Lower leg skin (tissue), 4 donors: ENCODE results near the gene LLGL1. TPM values are rescaled to one million over a fixed set of nuclear protein-coding genes. Genes with fewer than 3 reads are reported as not detected.

ENCODE experiments used
- DNase-seq, 2 donors: peaks; one replicate each; pipeline ENCODE4 v3.0.0-alpha.2; 2019; ENCODE audit warnings: low spot score in 2 of 2
- H3K4me3 ChIP-seq: fragments of 200-600 bp; sonication (generic); 2 replicates; pipeline ENCODE4 v1.5.1; 2017; ENCODE audit warnings: mild to moderate bottlenecking, low read depth; ENCODE audit not compliant: poor library complexity, severe bottlenecking
- POLR2A ChIP-seq, 2 donors: fragments of 450-650 bp; IDR thresholded peaks; one replicate each; pipeline ENCODE4 v1.6.1; 2016 to 2017; ENCODE audit warnings: antibody characterized with exemption in 2 of 2, mild to moderate bottlenecking in 1 of 2, moderate library complexity in 1 of 2
- WGBS, 2 donors: methylation state at CpG; one replicate each; pipeline ENCODE4 v1.1.5; 2018; 5-methylcytosine and 5-hydroxymethylcytosine counted together
- intact Hi-C: fragments of 100-400 bp; cut with DNase I; formaldehyde crosslinking; loops from one replicate; pipeline ENCODE4 v1.15.0; 2023; ENCODE audit warnings: low total_unique reads
- total RNA-seq, 4 donors: library from RNA; depleted of rRNA; stranded (reverse); fragments of >200 nt; gene quantifications; one replicate each; pipeline ENCODE4 v1.1.0, GENCODE V29; 2016
- TF ChIP-seq, protein P1 (sequence below), 3 donors: fragments of 450-650 bp; IDR thresholded peaks; one replicate each; pipeline ENCODE4 v1.5.1; 2016; ENCODE audit warnings: antibody characterized with exemption in 3 of 3, mild to moderate bottlenecking in 3 of 3, moderate library complexity in 2 of 3

LLGL1 gene
- total RNA-seq, 4 donors from 2014 or later, result 24.5 to 32.7 (median 29.3) TPM

DNA sequence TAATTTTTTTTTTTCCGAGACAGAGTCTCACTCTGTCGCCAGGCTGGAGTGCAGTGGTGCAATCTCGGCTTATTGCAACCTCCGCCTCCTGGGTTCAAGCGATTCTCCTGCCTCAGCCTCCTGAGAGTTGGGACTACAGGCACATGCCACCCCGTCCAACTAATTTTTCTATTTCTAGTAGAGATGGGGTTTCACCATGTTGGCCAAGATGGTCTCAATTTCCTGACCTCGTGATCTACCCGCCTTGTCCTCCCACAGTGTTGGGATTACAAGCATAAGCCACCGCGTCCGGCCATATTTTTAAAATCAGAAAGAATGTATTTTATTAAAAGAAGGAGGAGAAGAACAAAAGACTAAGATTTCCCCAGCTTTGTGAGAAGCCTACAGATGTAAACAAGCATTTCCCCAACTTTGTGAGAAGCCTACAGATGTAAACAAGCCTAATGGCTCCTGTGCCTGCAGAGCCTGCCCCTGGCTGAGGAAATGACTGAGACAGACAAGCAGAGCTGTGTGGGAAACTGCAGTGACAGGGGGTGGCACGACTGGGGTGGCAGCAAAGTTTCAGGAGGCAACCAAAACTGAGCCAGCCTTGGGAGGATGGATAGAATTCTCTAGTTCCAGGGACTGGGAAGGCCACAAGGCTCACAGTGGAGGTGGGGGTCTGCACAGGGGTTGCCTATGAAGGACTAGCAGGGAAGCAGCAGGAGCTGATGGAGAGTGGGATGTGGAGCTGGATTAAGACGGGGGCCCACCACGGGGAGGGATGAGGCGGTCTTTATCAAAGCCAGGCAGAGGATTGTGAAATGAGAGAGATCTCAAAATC is 66.5 kb downstream of the LLGL1 start:
- no peak overlapping the region for H3K4me3 ChIP-seq
- TF ChIP-seq, protein P1, sequence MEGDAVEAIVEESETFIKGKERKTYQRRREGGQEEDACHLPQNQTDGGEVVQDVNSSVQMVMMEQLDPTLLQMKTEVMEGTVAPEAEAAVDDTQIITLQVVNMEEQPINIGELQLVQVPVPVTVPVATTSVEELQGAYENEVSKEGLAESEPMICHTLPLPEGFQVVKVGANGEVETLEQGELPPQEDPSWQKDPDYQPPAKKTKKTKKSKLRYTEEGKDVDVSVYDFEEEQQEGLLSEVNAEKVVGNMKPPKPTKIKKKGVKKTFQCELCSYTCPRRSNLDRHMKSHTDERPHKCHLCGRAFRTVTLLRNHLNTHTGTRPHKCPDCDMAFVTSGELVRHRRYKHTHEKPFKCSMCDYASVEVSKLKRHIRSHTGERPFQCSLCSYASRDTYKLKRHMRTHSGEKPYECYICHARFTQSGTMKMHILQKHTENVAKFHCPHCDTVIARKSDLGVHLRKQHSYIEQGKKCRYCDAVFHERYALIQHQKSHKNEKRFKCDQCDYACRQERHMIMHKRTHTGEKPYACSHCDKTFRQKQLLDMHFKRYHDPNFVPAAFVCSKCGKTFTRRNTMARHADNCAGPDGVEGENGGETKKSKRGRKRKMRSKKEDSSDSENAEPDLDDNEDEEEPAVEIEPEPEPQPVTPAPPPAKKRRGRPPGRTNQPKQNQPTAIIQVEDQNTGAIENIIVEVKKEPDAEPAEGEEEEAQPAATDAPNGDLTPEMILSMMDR (IDR thresholded peaks at IDR 0.05), result no peak
- TF ChIP-seq POLR2A (IDR thresholded peaks at IDR 0.05), result no peak
- no peak for DNase-seq
- intact Hi-C loops, result no loop called here
- WGBS, 2 donors, result 90 to 91% methylated on average over 15 of the region's 15 CpGs

Other genes with a start within 250 kb of the LLGL1 start
- 10 to 100 TPM; 17.4 to 32.1 (median 22.9) TPM for gene ATPAF2, start 186.5 kb upstream of the LLGL1 start, total RNA-seq
- 10 to 100 TPM; 23.0 to 30.1 (median 24.1) TPM for gene GID4, start 186.2 kb upstream of the LLGL1 start, total RNA-seq
- gene DRG2, start 137.7 kb upstream of the LLGL1 start, total RNA-seq, result 10 to 100 TPM; 33.5 to 44.5 (median 37.4) TPM
- gene MYO15A, start 116.9 kb upstream of the LLGL1 start, total RNA-seq, result under 1 TPM; 0.30 to 0.68 (median 0.50) TPM
- 10 to 100 TPM; 56.0 to 87.2 (median 76.4) TPM for gene ALKBH5, start 41.8 kb upstream of the LLGL1 start, total RNA-seq
- 100 to 1,000 TPM; 202 to 292 (median 238) TPM for gene FLII, start 33.1 kb downstream of the LLGL1 start, total RNA-seq
- 10 to 100 TPM; 24.3 to 57.7 (median 34.2) TPM for gene MIEF2, start 35.0 kb downstream of the LLGL1 start, total RNA-seq
- gene TOP3A, start 89.4 kb downstream of the LLGL1 start, total RNA-seq, result 10 to 100 TPM; 18.7 to 46.4 (median 28.4) TPM
- gene SMCR8, start 89.7 kb downstream of the LLGL1 start, total RNA-seq, result 10 to 100 TPM; 14.0 to 23.7 (median 18.4) TPM
- 10 to 100 TPM; 49.2 to 63.8 (median 54.6) TPM for gene SHMT1, start 137.9 kb downstream of the LLGL1 start, total RNA-seq
- gene EVPLL, start 152.1 kb downstream of the LLGL1 start, total RNA-seq, result 10 to 100 TPM in 1 of 4 donors, 1 to 10 TPM in 3; 4.4 to 19.9 (median 5.2) TPM